Astrocyte (in vitro differentiated cells and primary cell): ENCODE results near the gene KLHDC8B. TPM values are rescaled to one million over a fixed set of nuclear protein-coding genes. Genes with fewer than 3 reads are reported as not detected.

Experiments
- DNase-seq: peaks from one replicate; pipeline ENCODE4 v3.0.0-alpha.2; 2010; ENCODE audit warnings: low read depth
- FAIRE-seq: peaks from 2 replicates; lab custom pipeline; 2011; peaks lifted over from hg19 to GRCh38; lab: Jason Lieb, UNC
- H2AFZ ChIP-seq: 2 replicates; pipeline ENCODE4 v1.6.0; 2012; ENCODE audit warnings: low read depth, low read length, inconsistent platforms
- H3K27ac ChIP-seq: 2 replicates; pipeline ENCODE4 v1.5.1; 2011; ENCODE audit warnings: low read depth, low read length, inconsistent platforms
- H3K27me3 ChIP-seq: 2 replicates; pipeline ENCODE4 v1.6.0; 2011; ENCODE audit warnings: low read length, inconsistent platforms; ENCODE audit not compliant: insufficient read depth
- H3K36me3 ChIP-seq: 2 replicates; pipeline ENCODE4 v1.5.1; 2011; ENCODE audit warnings: low read length, inconsistent platforms; ENCODE audit not compliant: insufficient read depth
- H3K4me1 ChIP-seq: 2 replicates; pipeline ENCODE4 v1.5.1; 2011; ENCODE audit warnings: low read length, inconsistent platforms; ENCODE audit not compliant: insufficient read depth
- H3K4me2 ChIP-seq: 2 replicates; pipeline ENCODE4 v1.6.0; 2012; ENCODE audit warnings: low read length, inconsistent platforms
- H3K4me3 ChIP-seq: 2 replicates; pipeline ENCODE4 v1.5.1; 2011; ENCODE audit warnings: low read depth, mild to moderate bottlenecking, low read length, inconsistent platforms; ENCODE audit not compliant: insufficient read depth
- H3K79me2 ChIP-seq: 2 replicates; pipeline ENCODE4 v1.6.0; 2012; ENCODE audit warnings: mild to moderate bottlenecking, low read length, inconsistent platforms; ENCODE audit not compliant: insufficient read depth
- H3K9ac ChIP-seq: 2 replicates; pipeline ENCODE4 v1.6.0; 2012; ENCODE audit warnings: mild to moderate bottlenecking, low read length, inconsistent platforms
- H3K9me3 ChIP-seq: 2 replicates; pipeline ENCODE4 v1.5.1; 2012; ENCODE audit warnings: low read depth, mild to moderate bottlenecking, low read length, inconsistent platforms; ENCODE audit not compliant: insufficient read depth
- H4K20me1 ChIP-seq: 2 replicates; pipeline ENCODE4 v1.6.0; 2012; ENCODE audit warnings: low read length, inconsistent platforms; ENCODE audit not compliant: insufficient read depth
- H3K27ac Mint-ChIP-seq: one replicate; pipeline ENCODE4 v1.8.0; 2021; ENCODE audit warnings: mild to moderate bottlenecking, mixed read lengths; ENCODE audit not compliant: unreplicated experiment
- H3K27me3 Mint-ChIP-seq: one replicate; pipeline ENCODE4 v1.8.0; 2021; ENCODE audit warnings: low read depth, mixed read lengths; ENCODE audit not compliant: unreplicated experiment
- H3K36me3 Mint-ChIP-seq: one replicate; pipeline ENCODE4 v1.8.0; 2021; ENCODE audit warnings: low read depth, mixed read lengths; ENCODE audit not compliant: unreplicated experiment
- H3K4me1 Mint-ChIP-seq: one replicate; pipeline ENCODE4 v1.8.0; 2021; ENCODE audit warnings: low read depth, mixed read lengths; ENCODE audit not compliant: unreplicated experiment
- H3K4me3 Mint-ChIP-seq: one replicate; pipeline ENCODE4 v1.8.0; 2021; ENCODE audit warnings: mild to moderate bottlenecking, moderate library complexity, mixed read lengths; ENCODE audit not compliant: unreplicated experiment
- H3K9me3 Mint-ChIP-seq: one replicate; pipeline ENCODE4 v1.8.0; 2021; ENCODE audit warnings: mild to moderate bottlenecking, mixed read lengths; ENCODE audit not compliant: unreplicated experiment
- CTCF ChIP-seq: IDR thresholded peaks from 2 replicates; pipeline ENCODE4 v1.5.1; 2011; ENCODE audit warnings: low read depth, mild to moderate bottlenecking, inconsistent platforms, low read length, moderate library complexity; ENCODE audit not compliant: insufficient read depth
- EZH2 ChIP-seq: IDR thresholded peaks from 2 replicates; pipeline ENCODE4 v1.6.1; 2012; ENCODE audit warnings: mild to moderate bottlenecking, low read length, inconsistent platforms; ENCODE audit not compliant: insufficient read depth
- total RNA-seq: library from RNA; stranded (reverse); gene quantifications from 2 replicates; pipeline ENCODE4 v1.2.1, GENCODE V29; 2021

Gene KLHDC8B
- total RNA-seq, 1 donor from 2014 or later, result 31.6 TPM

DNA sequence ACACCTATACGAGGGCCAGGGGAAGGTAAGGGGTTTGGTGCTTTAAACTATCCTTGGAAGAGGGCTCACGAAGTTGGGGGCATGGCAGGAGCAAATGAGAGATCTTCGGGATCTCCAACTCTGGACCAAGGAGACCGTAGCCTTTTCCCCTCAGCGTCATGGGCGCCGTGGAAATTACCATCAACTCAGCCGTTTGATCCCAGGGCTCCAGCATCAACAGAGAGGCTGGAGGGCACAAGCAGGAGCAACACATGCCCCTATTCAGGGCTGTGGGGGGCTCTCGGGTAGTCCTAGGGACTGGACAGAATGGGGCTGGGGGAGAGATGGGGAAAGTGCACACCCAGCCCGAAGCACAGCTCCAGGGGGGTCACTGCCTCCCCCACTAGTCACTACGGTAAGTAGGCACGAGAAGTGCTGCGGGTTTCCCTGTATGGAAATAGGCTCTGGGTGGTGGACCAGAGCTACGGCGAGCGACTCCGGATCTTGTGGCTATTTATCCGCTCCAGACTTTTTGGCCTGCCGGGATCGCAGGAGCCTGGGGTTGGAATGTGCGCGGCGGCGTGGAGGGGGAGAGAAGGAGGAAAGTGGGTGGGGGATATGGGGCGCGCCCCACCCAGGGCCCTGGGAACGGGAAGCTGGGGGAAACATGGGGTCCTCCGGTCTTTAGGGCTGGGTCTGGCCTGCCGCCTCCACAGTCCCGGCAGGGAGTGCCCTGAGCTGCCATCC is 38.0 kb upstream of the KLHDC8B start:
- Histone ChIP-seq H3K27me3 (no peaks in the 10 kb centered on the region), H3K36me3 (peaks cover 7% of the 10 kb centered on the region), H3K4me3 (peak overlapping the region; percentile 97), H2AFZ (peak overlapping the region; percentile 95), H3K4me1 (peaks cover 22% of the 10 kb centered on the region), H3K27ac (peak overlapping the region; percentile 81), H3K4me2 (peak overlapping the region; percentile 99), H4K20me1 (peaks cover 37% of the 10 kb centered on the region), H3K9me3 (no peaks in the 10 kb centered on the region), H3K79me2 (peaks cover 45% of the 10 kb centered on the region), H3K9ac (peak overlapping the region; percentile 97)
- Mint-ChIP-seq H3K36me3 (peaks cover 13% of the 10 kb centered on the region), H3K4me1 (peaks cover 10% of the 10 kb centered on the region), H3K9me3 (no peaks in the 10 kb centered on the region), H3K27me3 (no peaks in the 10 kb centered on the region), H3K4me3 (peak overlapping the region; percentile 90), H3K27ac (peak overlapping the region; percentile 83)
- DNase-seq (peak; percentile 90), FAIRE-seq (no peak)
- TF ChIP-seq CTCF (no peak), EZH2 (no peak)

GRCh38 chr3:49134471-49135265 is 36.7 kb upstream of the KLHDC8B start:
- no peak overlapping the region for H3K9ac ChIP-seq
- H3K36me3 ChIP-seq, result peaks cover 7% of the 10 kb centered on the region
- TF ChIP-seq EZH2 (no peak), CTCF (no peak)
- H3K9me3 ChIP-seq, result no peaks in the 10 kb centered on the region
- no peak overlapping the region for H2AFZ ChIP-seq
- peaks cover 10% of the 10 kb centered on the region for H3K4me1 Mint-ChIP-seq
- H3K27ac Mint-ChIP-seq, result no peak overlapping the region
- H3K9me3 Mint-ChIP-seq, result no peaks in the 10 kb centered on the region
- FAIRE-seq (no peak), DNase-seq (no peak)
- H3K4me3 ChIP-seq, result no peak overlapping the region
- no peaks in the 10 kb centered on the region for H3K27me3 Mint-ChIP-seq
- H3K27me3 ChIP-seq, result no peaks in the 10 kb centered on the region
- H3K79me2 ChIP-seq, result peaks cover 32% of the 10 kb centered on the region
- H3K36me3 Mint-ChIP-seq, result peaks cover 4% of the 10 kb centered on the region
- no peak overlapping the region for H3K27ac ChIP-seq
- peak overlapping the region; percentile 99 for H3K4me2 ChIP-seq
- H4K20me1 ChIP-seq, result peaks cover 25% of the 10 kb centered on the region
- peak overlapping the region; percentile 50 for H3K4me3 Mint-ChIP-seq
- peaks cover 22% of the 10 kb centered on the region for H3K4me1 ChIP-seq
